Epithelial cell of proximal tubule (primary cell): ENCODE measurements around the gene LAPTM5. TPM values are rescaled to one million over a fixed set of nuclear protein-coding genes. Genes with fewer than 3 reads are reported as not detected.

ENCODE experiments used
- DNase-seq: peaks from one replicate; pipeline ENCODE4 v3.0.0-alpha.2; 2011; ENCODE audit warnings: low read depth
- H3K4me3 ChIP-seq: 2 replicates; pipeline ENCODE4 v1.5.1; 2011; ENCODE audit warnings: low read depth, mild to moderate bottlenecking, low read length
- total RNA-seq: library from RNA; depleted of rRNA; stranded (reverse); fragments of >200 nt; gene quantifications from 2 replicates; pipeline ENCODE4 v1.2.3, GENCODE V29; 2015
- TF ChIP-seq, protein P1 (sequence below): conservative IDR thresholded peaks from 2 replicates; pipeline ENCODE4 v1.5.1; 2012; ENCODE audit warnings: low read depth, mild to moderate bottlenecking, low read length

LAPTM5 gene
- total RNA-seq, 1 donor from 2014 or later, result 2.4 TPM

DNA sequence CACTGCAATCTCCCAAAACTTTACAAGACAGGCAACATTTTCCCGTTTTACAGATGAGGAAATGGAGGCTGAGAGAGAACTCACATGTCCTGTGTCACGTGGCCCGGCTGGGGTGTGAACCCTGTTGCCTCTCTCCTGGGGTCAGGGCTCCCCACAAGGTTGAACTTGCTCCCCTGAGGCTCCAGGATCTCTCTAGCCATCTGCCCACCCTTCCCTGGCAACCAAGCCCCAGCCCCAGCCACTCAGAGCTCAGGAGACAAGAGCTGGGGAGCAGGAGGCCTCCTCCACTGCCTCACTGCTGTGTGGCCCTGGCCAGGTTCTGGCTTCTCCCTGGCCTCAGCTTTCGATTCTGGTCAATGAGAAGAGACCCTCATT, 11.8 kb downstream of the LAPTM5 start:
- no peak for DNase-seq
- H3K4me3 ChIP-seq, result no peak overlapping the region
- TF ChIP-seq, protein P1, sequence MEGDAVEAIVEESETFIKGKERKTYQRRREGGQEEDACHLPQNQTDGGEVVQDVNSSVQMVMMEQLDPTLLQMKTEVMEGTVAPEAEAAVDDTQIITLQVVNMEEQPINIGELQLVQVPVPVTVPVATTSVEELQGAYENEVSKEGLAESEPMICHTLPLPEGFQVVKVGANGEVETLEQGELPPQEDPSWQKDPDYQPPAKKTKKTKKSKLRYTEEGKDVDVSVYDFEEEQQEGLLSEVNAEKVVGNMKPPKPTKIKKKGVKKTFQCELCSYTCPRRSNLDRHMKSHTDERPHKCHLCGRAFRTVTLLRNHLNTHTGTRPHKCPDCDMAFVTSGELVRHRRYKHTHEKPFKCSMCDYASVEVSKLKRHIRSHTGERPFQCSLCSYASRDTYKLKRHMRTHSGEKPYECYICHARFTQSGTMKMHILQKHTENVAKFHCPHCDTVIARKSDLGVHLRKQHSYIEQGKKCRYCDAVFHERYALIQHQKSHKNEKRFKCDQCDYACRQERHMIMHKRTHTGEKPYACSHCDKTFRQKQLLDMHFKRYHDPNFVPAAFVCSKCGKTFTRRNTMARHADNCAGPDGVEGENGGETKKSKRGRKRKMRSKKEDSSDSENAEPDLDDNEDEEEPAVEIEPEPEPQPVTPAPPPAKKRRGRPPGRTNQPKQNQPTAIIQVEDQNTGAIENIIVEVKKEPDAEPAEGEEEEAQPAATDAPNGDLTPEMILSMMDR, result no peak

DNA sequence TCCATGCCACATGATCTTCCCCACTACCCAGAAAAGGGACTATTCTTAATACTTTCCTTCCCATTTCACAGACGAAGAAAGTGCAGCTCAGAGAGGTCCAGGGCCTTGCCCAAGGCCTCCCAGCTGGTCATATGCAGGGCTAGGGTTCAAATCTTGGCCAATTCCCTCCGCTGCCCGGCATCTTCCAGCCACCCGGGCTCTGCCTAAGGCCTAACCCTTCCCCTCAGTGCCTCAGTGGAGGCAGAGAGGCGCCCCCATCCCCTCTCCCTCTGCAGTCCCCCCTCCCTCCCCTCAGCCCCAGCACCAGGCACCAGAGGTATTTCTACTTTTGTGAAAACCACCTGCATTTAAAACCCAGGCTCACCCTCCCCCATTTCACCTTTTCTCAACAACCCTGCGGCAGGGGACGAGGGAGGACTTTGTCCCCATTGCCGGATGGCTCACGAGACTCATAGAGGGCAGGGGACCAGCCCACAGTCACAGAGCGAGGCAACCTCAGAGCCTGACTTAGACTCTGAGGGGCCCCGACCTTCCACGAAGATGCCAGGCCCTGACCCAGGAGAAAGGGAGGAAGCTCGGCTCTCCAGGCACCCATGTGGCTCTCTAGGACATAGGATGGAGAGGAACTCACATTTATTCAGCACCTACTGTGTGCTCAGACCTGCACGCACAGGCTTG, 12.3 kb downstream of the LAPTM5 start:
- H3K4me3 ChIP-seq, result no peak overlapping the region
- TF ChIP-seq, protein P1, result no peak
- DNase-seq, result no peak

DNA sequence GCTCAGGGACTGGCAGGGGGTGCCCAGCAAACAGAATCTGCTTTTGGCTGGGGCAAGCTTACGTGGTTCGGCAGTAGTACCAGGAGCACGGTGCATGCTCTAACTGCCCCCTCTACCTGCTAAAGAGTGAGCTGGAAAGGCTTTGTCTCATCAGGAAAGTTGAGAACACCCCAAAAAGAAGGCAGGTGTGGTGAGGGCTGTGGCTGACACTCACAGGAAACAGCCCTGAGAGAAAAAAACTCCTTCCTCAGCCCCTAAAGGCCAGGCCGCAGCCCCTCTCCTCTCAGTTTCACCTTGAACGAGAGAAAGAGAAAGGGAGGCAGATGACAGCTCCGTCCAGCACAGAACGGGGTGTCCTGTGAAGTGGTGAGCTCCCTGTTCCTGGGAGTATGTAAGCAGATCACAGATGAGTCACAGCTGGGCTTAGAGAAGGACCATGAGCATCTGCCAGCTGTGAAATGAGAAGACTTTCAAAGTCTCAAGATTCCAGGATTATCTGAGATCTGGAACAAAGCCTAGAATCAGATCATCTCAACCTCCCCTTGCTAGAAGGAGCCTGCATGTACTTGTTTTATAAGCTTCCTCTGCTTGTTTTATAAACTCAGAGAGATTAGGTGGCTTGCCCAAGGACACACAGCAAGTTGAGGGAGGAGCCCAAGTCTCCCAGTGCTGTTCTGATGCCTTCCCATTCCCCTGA, 13.4 kb downstream of the LAPTM5 start:
- TF ChIP-seq, protein P1, result no peak
- no peak overlapping the region for H3K4me3 ChIP-seq
- DNase-seq, result no peak

DNA sequence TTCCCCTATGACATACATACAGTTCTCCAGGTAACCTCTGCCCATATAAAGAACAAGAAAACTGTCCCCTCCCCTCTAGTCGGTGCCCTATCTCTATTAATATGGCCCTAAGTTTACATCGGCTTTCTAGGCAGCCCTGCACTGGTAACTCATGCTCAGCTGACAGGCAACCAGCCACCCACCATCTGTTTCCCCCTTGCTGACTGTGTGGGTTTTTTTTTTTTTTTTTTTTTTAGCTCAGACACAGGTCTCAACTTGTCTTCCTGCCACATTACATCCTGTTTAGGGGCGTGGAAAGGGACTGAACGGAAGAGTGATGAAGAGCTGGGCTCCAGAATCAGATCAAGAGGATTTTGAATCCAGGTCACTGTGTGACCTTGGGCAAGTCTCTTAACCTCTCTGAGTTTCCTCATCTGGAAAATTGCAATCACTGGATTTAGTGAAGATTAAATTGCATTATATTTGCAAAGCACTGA, 14.0 kb downstream of the LAPTM5 start:
- no peak for DNase-seq
- no peak overlapping the region for H3K4me3 ChIP-seq

DNA sequence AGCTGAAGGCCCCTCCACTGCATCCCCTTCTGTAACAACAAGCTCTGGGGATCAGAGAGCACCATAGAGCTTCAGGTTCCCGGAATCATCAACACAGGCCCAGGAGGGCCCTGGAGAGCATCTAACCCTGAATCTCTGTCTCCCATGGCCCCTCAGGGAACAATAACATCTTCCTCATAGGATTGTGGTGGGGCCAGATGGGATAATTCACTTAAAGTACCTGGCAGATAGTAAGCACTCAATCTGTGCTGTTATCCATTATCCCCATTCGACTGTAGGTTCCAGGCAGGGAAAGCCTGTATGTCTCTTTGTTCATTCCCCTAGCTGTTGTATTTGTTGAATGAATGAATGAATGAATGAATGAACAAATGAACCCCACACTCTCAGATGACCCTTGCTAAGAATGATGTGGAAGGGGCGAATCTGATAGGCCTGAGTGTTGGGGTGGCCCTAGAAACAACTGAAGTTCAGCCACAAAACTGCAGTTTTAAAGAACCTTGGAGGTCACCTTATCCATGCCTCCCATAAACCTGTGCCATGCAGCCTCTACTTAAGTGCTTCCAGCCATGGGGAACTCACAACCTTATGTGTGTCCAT, 14.5 kb downstream of the LAPTM5 start:
- TF ChIP-seq, protein P1, result no peak
- no peak for DNase-seq
- H3K4me3 ChIP-seq, result no peak overlapping the region

More for the DNA sequence above, 14.0 kb downstream of the LAPTM5 start:
- TF ChIP-seq, protein P1, result no peak

DNA sequence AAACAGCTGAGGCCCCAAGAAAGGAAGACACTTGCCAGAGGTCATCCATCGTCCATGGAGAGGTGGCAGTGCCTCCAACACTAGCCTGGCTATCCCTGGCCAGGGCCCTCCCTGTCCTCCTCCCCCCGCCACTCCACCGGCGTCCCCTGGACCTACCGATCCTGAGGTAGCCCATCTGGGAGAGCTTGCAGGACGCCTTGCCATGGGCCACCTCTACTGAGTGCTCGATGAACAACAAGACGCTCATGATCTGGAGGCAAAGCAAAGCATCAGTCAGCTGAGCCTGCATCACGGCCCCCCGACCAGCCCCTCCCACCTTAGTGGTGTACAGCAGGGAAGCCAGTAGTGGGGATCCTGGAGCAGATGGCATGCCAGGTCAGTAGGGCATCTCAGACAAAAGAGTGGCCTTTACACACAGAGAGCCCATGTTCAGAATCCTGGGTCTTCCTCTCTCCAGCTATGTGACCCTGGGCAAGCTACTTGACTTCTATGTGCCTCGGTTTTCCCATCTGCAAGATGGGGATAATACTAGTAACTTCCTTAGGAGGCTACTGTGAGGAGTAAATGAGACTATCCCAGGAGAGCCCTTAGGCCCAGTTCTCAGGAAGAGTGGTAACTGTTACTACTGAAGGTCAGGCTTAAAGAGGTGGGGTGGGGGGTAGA, 15.1 kb downstream of the LAPTM5 start:
- no peak overlapping the region for H3K4me3 ChIP-seq
- no peak for DNase-seq
- TF ChIP-seq, protein P1, result no peak
